Glomerular visceral epithelial cell (primary cell): ENCODE measurements around the gene HPCAL4.

ENCODE experiments used
- DNase-seq: peaks from one replicate; pipeline ENCODE4 v3.0.0-alpha.2; 2016; ENCODE audit errors: extremely low spot score

The HPCAL4 gene

DNA sequence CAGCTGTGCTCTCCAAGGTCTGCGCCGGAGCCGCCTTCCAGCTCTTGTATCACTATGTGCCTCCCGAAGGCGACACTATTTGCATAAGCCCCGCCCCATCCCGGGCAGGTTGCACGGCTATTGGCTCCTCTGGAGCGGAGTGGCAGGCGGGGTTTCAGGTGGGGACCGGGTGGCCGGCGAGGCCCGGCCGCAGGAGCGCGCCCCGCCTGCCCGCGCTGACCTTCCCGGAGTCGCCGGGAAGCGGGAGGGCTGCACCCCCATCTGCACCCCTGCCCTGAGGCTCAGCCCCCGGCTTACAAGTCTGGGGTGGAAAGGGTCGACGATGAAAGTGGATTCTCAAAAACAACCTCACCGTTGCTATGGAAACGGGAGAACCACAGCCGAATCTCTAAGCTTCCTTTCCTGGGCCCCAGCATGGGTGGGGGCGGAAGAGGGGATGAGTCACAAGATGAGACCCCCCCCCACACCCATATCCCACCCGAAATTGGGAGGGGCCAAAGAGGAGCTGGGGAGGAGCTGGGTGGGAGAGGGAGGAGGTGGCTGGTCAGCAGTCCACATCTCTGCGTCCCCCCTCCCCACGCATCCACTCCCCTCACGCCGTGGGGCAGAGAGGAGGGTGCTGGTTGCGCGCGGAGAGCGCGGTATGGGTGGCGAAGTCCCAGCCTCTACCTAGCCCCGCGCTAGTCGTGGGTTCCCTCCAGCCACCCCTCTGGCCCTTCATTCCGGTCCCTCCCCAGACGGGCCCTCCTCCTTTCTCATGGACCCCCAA lies at the start of gene HPCAL4:
Gene HPCAL4, minus strand, starts transcription at position 51 of the 769 bp plus-strand sequence. CDS start 6,830 bp downstream, outside the sequence.
- DNase-seq = peak; percentile 77

DNA sequence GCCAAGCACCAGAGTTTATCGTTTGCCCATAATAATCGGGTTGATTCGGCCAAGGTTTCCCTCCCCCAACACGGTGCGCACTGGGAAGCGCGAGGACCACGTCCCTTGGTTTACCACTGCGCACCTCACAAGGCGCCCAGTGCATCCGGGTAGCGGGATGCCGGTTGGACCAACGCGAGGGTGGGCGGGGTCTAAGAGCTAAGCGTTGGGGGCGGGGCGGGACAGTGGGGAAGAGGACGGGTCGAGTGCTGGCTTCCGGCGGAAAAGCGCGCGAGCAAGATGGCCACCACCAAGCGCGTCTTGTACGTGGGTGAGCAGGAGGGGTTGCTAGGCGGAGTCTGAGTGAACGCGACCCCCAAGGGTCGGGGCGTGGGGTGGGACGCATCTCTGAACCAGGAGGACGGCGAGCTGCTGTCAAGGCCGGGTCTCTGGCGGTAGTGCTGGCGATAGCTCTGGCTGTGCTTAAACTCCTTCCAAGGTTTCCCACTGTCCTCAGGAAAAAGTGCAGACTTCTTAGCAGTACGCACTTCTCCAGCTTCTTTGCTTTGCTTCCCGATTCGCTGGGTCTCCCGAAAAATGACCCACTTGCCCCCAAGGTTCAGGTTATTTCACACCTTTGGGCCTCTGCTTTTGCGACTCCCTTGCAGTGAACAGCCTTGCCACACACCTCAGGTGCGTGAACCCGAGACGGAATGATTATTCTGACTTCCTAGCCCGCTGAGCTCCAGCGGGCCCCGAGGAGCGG lies 47.6 kb upstream of the HPCAL4 start, which contains the start of gene PPIE:
Gene PPIE, plus strand, starts transcription at position 261 of the 745 bp plus-strand sequence. Its CDS starts 19 bp downstream, at position 280.
- DNase-seq = peak; percentile 89

GRCh38 chr1:39737546-39738169 lies 46.4 kb upstream of the HPCAL4 start:
- DNase-seq = peak; percentile 75

GRCh38 chr1:39735731-39736130 lies 44.5 kb upstream of the HPCAL4 start:
- peak; percentile 41 for DNase-seq

- DNase-seq = no peak
Measured at GRCh38 chr1:39733161-39733560, 41.9 kb upstream of the HPCAL4 start.

GRCh38 chr1:39732730-39733129 lies 41.5 kb upstream of the HPCAL4 start:
- DNase-seq = no peak

- DNase-seq = no peak
Measured at GRCh38 chr1:39729842-39730241, 38.6 kb upstream of the HPCAL4 start.

- DNase-seq = no peak
Measured at GRCh38 chr1:39729030-39729429, 37.8 kb upstream of the HPCAL4 start.

GRCh38 chr1:39727932-39728317 lies 36.7 kb upstream of the HPCAL4 start:
- DNase-seq = no peak

- no peak for DNase-seq
Measured at GRCh38 chr1:39727221-39727931, 36.1 kb upstream of the HPCAL4 start.

GRCh38 chr1:39726600-39726999 lies 35.4 kb upstream of the HPCAL4 start:
- DNase-seq = no peak

- DNase-seq = no peak
Measured at GRCh38 chr1:39722495-39722894, 31.3 kb upstream of the HPCAL4 start.

- no peak for DNase-seq
Measured at GRCh38 chr1:39721664-39722063, 30.4 kb upstream of the HPCAL4 start.

- peak; percentile 69 for DNase-seq
Measured at GRCh38 chr1:39720094-39720999, 29.1 kb upstream of the HPCAL4 start.

GRCh38 chr1:39717809-39718208 lies 26.6 kb upstream of the HPCAL4 start:
- no peak for DNase-seq

- DNase-seq = no peak
Measured at GRCh38 chr1:39713557-39713956, 22.3 kb upstream of the HPCAL4 start.

DNA sequence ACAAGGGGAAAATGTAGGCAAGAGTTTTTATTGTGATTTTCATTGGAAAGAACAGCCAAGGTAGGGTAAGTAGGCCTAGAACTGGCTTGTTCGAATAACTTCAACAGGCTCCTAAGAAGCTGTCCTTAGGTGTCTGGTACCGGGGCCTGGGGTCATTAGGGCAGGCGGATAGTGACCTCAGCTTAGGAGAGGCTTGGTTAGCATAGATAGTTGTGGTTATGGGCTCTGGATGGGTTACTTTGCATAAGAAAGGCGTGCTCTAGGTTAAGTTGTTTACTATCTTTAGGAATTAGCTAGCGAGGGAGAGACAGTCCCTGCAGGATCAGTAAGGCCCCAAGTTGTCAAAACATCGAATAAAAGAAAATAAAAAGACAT lies 20.7 kb upstream of the HPCAL4 start:
- no peak for DNase-seq

- no peak for DNase-seq
Measured at GRCh38 chr1:39711104-39711965, 20.1 kb upstream of the HPCAL4 start.

- DNase-seq = no peak
Measured at GRCh38 chr1:39707506-39707905, 16.3 kb upstream of the HPCAL4 start.

- DNase-seq = no peak
Measured at GRCh38 chr1:39704757-39705156, 13.5 kb upstream of the HPCAL4 start.
